LNCAP (cell line): ENCODE results near the gene TMUB2.

Experiments
- TF ChIP-seq, protein P1 (sequence below): fragments of 450-650 bp; IDR thresholded peaks from 2 replicates; pipeline ENCODE4 v1.5.1; 2017; ENCODE audit warnings: mild to moderate bottlenecking

Gene TMUB2

DNA sequence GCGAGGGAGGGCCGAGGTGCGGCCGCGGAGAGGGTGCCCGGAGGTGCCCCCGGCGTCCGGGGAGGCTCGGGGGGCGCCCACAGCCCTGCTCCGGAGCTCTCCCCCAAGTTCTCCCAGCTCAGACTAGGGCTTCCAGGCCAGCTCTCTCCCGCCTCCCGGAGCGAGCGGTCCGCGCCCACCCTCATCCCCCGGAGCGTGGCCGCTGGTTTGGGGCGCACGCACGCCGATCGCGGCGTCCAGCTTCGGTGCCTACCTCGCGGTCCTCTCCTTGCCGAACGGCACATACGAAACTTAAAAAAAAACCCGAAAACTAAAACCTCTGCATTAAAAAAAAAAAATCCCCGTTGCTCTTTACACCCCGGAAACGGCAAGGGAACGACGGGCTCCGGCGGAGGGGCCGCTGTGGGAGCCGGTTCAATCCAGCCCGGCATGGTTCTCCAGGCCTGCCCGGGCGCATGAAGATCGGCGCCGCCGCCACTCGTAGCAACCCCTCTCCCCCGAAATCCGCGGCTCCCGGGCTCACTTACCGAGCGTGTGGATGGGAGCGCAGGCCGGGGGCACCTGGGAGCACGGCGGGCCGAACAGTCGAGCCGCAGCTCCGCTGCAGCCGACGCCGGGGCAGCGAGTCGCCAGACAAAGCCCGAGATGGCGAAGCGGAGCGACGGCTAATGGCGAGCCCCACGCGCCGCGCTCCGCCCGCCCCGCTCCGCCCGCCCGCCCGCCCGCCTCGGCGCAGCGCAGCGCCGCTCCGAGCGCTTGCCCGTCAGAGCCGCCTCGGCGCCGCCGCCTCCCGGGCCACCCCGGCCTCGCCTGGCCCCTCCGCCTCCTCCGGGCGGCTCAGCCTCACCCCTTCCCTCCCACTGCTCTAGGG is 33.7 kb downstream of the TMUB2 start:
- TF ChIP-seq, protein P1, sequence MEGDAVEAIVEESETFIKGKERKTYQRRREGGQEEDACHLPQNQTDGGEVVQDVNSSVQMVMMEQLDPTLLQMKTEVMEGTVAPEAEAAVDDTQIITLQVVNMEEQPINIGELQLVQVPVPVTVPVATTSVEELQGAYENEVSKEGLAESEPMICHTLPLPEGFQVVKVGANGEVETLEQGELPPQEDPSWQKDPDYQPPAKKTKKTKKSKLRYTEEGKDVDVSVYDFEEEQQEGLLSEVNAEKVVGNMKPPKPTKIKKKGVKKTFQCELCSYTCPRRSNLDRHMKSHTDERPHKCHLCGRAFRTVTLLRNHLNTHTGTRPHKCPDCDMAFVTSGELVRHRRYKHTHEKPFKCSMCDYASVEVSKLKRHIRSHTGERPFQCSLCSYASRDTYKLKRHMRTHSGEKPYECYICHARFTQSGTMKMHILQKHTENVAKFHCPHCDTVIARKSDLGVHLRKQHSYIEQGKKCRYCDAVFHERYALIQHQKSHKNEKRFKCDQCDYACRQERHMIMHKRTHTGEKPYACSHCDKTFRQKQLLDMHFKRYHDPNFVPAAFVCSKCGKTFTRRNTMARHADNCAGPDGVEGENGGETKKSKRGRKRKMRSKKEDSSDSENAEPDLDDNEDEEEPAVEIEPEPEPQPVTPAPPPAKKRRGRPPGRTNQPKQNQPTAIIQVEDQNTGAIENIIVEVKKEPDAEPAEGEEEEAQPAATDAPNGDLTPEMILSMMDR: no peak

GRCh38 chr17:44221084-44221861 is 34.5 kb downstream of the TMUB2 start:
- TF ChIP-seq, protein P1: no peak

GRCh38 chr17:44221862-44222111 is 35.0 kb downstream of the TMUB2 start:
- TF ChIP-seq, protein P1: no peak

GRCh38 chr17:44222112-44222869 is 35.5 kb downstream of the TMUB2 start:
- TF ChIP-seq, protein P1: no peak

GRCh38 chr17:44223541-44224071 is 36.8 kb downstream of the TMUB2 start:
- TF ChIP-seq, protein P1: no peak

GRCh38 chr17:44229090-44229489 is 42.3 kb downstream of the TMUB2 start:
- TF ChIP-seq, protein P1: no peak

GRCh38 chr17:44230140-44230539 is 43.4 kb downstream of the TMUB2 start:
- TF ChIP-seq, protein P1: no peak
